Hippocampal formation (tissue), 2 donors: Measurements from ENCODE around the gene NLRP7.
"Not testable (repeated sequence)": the region's sequence is repeated elsewhere in the genome, so short reads cannot be mapped to it uniquely, and the experiment has no call there.

Experiments
- DNase-seq, 2 donors: peaks; one replicate each; lab custom pipeline; 2025; lab: John Stamatoyannopoulos, UW

The NLRP7 gene

DNA sequence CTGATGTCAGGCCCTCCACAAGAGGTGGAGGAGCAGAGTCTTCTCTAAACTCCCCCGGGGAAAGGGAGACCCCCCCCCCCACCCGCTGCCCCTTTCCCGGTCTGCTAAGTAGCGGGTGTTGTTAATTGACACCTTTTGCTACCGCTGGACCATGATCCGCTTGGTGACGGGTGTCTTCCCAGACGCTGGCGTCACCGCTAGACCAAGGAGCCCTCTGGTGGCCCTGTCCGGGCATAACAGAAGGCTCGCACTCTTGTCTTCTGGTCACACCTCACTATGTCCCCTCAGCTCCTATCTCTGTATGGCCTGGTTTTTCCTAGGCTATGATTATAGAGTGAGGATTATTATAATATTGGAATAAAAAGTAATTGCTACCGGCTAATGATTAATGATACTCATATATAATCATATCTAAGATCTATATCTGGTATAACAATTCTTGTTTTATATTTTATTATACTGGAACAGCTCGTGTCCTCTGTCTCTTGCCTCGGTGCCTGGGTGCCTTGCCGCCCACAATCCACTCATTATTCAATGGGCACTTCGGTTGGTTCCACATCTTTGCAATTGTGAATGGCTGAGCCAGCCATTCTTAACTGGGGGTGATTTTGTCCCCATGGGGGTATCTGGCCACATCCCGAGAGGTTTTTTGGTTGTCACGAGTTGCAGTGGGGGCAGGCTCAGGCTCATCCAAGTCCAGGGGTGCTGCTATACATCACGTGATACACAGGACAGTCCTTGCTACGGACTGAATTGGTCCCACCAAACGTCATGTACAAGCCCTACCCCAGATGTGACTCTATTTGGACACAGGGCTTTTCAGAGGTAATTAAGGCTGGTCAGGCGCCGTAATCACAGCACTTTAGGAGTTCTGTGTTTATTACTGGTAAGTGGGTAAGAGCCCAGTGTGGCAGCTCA, 27.4 kb downstream of the NLRP7 start:
- DNase-seq, result not testable (repeated sequence)

DNA sequence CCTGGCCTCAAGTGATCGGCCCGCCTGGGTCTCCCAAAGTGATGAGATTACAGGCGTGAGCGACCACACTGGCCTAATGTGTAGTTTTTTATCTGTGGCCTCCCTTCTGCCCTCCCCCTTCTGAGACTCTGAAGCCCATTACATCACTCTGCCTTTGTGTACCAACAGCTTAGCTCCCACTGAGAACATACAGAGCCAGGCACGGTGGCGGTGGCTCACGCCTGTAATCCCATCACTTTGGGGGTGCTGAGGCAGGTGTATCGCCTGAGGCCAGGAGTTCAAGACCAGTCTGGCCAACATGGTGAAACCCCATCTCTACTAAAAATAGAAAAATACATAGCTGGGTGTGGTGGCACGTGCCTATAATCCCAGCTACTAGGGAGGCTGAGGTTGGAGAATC, 28.8 kb downstream of the NLRP7 start:
- DNase-seq, result no peak

DNA sequence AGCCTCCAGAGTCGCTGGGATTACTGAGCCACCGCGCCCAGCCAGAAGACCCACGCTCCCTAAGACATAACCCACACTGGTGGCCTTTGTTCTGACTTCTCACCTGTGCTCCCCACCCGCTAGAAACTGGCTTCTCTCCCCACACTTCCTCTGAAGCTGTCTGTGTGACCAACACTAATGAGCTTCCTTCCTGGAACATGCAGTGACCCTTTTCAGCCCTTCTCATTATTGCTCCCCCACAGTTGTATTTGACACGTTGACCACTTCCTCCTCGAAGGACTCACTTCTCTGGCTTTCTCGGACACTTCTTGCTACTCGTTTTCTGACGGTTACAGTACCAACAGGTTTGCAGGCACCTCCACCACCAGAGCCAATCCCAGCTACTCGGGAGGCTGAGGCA, 30.5 kb downstream of the NLRP7 start:
- DNase-seq, result no peak

DNA sequence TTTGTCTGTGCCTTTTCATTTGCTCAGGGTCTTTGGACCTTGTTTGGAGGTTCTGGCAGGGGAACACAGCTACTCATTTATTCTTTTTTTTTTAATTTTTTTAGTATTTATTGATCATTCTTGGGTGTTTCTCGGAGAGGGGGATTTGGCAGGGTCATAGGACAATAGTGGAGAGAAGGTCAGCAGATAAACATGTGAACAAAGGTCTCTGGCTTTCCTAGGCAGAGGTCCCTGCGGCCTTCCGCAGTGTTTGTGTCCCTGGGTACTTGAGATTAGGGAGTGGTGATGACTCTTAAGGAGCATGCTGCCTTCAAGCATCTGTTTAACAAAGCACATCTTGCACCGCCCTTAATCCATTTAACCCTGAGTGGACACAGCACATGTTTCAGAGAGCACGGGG, 39.4 kb downstream of the NLRP7 start:
- not testable (repeated sequence) for DNase-seq

DNA sequence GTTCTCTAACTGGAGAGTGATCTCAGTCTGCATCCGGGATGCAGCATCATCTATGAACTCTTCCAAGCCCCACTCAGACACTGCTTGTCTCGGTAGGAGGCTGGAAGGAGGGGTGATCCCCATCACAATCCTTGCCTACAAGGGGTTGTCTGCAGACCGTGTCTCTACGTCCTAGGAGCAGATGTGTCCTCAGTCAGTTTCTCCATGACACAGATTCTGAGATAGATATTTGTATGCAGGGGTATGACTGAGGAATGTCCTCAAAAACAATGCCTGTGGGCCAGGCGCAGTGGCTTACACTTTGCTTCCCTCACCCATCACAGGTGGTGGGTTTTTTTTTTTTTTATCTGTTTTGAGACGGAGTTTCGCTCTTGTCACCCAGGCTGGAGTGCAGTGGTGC, 40.5 kb downstream of the NLRP7 start:
- no peak for DNase-seq

DNA sequence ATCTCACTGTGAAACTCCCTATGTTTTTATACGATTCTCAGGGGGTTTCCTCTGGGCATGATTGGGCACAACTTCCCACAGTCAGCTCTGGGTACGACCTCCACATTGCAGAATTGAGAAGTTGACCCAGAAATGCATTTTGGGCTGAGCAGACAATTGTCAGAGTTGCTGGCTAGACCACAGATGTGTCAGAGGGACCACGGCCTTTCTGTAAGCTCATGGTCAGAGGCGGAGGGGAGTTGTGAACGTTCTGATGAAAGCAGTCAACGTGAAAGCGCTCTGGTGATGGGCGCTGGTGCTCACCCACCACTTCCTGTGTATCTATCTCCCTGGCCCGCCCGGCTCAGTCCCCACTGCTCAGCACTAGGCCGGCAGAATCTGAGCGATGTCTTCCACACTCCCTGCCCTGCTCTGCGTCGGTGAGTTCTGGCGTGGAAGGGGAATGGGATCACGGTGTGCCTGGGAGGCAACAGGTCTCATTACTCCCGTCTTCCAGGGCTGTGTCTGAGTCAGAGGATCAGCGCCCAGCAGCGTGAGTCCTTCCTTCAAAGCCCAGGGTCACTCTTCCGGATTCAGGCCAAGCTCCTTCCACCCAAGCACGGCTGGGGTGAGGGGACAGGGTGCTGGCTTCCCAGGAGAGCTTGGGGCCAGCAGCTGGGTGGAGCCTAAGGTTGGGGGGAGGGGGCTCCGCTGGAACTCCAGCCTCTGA, 41.4 kb downstream of the NLRP7 start, which contains the start of gene NCR1:
NCR1 (plus strand) TSS at position 346 of the 709 bp plus-strand sequence; CDS start at position 386, 40 bp downstream.
- DNase-seq, result no peak

DNA sequence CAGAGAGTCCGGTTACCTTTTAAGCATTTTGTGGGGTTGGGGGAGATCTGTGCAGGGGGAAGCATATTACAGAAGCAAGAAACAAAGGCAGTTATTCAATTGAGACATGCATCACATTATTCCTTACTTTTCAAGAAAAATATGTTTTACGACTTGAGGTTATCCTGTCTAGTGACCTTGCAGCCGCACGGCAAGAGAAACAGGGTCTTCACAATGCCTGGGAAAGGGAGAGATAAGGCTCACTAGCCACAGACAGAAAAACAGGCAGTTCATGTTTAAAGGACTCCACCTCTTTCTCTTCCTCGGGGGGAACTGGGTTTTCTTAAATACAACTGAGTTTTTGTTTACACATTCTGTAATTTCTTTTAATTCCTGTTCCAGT, 41.9 kb downstream of the NLRP7 start:
- DNase-seq, result no peak

DNA sequence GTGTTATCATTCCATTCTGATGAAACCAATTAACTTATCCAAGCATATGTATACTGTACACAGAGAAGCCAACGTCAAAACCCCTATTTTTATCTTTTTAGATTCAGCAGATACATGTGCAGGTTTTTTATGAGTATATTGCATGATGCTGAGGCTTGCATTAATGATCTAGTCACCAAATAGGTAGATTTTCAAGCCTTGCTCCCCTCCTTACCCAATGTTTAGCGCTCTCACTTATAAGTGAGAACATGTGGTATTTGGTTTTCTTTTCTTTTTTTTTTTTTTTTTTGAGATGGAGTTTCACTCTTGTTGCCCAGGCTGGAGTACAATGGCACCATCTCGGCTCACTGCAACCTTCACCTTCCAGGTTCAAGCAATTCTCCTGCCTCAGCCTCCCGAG, 43.1 kb downstream of the NLRP7 start:
- DNase-seq, result not testable (repeated sequence)

DNA sequence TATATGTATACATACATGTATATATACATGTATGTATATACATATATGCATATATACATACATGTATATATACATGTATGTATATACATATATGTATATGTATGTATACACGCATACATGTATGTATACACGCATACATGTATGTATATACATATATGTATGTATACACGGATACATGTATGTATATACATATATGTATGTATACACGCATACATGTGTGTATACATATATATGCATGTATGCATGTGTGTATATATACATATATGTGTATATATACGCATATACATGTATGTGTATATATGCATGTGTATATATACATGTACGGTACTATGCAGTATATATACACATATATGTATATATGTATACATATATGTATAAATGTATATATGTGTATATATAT, 44.0 kb downstream of the NLRP7 start:
- no peak for DNase-seq

DNA sequence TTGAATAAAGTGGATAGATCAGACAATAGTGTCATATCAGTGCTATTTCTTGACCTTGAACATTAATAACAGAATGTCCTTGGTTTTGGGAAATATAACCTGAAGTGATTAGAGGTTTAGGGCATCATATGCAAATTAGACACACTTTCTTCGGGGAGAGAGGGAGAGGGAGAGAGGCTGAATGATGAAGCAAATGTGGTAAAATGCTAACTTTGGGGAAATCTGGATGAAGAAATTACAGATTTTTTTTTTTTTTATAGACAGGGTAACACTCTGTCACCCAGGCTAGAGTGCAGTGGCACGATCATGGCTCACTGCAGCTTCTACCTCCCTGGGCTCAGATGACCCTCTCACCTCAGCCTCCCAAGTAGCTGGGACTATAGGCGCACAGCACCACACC, 45.3 kb downstream of the NLRP7 start:
- no peak for DNase-seq

DNA sequence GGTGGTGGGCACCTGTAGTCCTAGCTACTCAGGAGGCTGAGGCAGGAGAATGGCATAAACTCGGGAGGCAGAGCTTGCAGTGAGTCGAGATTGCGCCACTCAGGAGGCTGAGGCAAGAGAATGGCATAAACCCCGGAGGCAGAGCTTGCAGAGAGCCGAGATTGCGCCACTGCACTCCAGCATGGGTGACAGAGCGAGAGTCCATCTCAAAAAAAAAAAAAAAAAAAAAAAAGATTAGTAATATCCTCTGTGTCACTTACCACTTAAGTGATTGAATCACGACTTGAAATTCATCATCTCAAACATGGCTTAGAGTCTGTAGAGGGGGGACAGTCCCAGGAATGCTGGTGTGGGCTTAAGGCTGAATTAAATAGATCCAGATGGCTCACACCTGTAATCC, 46.2 kb downstream of the NLRP7 start:
- not testable (repeated sequence) for DNase-seq

DNA sequence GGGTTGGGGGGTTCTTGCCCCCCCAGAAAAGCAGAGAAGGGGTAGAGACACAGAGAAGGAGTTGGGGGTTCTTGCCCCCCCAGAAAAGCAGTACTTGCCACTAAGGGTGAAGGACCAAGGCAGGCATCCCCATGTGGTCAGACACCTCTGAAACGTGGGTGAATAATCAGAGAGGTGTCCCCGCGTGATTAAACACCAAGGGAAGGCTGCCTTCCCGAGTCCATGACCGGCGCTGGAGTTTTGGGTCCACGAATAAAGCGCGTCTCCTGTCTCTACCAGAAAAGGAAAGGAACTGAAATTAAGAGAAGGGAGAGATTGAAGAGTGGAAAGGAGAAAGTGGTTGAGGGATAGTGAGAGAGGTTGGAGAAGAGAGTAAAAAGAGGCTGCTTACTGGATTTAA, 47.7 kb downstream of the NLRP7 start:
- DNase-seq, result not testable (repeated sequence)

DNA sequence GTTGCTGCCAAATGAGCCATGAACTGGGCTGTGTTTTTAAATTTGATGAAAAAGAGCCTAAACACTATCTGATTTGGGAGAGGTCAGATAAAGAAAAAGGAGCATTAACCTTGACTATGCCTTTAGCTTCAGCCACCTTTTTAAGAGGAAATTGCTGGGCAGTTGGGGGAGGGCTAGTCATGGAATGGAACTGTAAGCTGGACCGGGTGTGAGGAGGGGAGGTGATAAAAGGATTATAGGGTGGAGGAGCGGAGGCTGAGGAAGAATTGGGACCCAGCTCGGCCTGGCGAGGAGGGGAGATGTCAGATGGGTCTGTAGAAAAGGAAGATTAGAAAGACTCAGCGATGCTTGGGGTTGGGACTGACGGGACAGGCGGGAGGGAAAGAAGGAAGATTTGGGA, 48.6 kb downstream of the NLRP7 start:
- not testable (repeated sequence) for DNase-seq

DNA sequence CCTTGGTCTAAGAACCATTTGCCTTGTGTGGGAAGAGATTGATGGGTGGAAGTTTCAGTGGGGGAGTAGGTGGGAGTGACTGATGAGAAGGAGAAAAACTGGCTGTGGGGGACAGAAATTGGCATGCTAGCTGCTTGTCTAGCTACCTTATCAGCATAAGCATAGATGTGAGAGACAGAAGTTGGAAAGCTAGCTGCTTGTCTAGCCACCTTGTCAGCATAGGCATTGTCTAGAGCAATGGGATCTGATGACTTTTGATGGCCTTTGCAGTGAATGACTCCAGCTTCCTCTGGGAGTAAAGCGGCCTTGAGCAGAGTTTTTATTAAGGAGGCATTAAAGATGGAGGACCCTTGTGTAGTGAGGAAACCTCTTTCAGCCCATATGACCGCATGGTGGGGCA, 51.3 kb downstream of the NLRP7 start:
- no peak for DNase-seq

DNA sequence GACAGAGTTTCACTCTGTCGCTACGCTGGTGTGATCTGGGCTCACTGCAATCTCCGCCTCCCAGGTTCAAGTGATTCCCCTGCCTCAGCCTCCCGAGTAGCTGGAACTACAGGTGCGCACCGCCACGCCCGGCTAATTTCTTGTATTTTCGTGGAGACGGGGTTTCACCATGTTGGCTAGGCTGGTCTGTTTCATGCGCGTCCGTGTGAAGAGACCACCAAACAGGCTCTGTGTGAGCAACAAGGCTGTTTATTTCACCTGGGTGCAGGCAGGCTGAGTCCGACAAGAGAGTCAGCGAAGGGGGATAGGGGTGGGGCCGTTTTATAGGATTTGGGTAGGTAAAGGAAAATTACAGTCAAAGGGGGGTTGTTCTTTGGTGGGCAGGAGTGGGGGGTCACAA, 53.2 kb downstream of the NLRP7 start:
- DNase-seq, result not testable (repeated sequence)

DNA sequence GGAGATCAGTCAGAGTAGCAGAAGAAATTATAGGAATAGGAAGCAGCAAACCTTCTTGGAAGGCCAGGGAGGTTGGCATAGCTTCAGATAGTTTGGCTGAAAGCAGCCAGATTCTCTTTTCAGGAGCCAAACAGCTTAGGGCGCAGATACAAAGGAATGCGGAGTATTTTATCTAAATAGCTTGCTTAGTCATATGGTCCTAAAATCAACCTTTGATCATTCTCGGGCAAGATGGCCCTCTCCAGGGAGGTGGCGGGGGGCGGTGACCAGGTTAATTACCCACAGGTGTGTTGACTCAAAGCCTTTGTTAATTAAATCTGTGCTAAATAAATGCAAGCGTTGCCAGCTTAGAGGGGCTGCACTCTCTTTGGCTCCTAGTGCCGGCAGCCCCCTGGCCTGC, 53.9 kb downstream of the NLRP7 start:
- no peak for DNase-seq

DNA sequence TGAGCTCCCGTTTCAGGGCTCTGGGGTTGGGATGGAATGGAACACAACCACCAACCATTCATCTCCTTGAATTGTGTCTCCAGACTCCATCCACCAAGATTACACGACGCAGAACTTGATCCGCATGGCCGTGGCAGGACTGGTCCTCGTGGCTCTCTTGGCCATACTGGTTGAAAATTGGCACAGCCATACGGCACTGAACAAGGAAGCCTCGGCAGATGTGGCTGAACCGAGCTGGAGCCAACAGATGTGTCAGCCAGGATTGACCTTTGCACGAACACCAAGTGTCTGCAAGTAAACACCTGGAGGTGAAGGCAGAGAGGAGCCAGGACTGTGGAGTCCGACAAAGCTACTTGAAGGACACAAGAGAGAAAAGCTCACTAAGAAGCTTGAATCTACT, 57.8 kb downstream of the NLRP7 start:
- no peak for DNase-seq

DNA sequence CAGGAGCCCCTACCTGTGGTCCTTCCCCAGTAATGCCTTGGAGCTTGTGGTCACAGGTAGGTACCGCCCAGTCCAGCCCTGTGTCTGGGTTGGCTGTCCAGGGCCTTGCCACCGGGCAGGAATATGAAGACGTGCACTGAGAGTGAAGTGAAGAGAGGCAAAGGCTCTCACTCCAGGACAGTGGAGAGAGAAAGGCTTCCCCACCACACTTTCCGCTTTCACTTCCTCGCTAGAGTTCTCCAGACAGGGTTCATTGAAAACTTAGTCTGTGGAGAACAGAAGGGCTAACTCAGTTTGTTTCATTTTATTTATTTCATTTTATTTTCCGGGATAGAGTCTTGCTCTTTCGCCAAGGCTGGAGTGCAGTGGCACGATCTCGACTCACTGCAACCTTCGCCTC, 59.1 kb downstream of the NLRP7 start:
- no peak for DNase-seq

DNA sequence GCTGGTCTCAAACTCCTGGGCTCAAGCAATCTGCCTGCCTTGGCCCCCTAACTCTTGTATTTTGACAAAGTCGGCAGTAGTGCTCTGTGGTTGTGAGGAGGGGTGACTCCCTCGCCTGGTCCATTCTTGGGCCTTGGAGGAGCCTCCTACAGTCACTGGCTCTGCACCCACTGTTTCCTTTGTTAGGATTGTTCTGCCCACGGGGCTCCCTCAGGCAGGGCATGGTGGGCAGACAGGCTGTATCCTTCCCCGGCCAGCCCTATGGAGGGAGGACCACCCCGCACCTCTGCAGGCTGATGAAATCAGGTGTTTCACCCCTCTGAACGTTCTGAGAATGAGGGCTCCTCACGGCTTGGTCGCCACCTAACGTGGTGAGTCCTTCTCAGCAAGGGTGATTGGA, 64.1 kb downstream of the NLRP7 start:
- no peak for DNase-seq

DNA sequence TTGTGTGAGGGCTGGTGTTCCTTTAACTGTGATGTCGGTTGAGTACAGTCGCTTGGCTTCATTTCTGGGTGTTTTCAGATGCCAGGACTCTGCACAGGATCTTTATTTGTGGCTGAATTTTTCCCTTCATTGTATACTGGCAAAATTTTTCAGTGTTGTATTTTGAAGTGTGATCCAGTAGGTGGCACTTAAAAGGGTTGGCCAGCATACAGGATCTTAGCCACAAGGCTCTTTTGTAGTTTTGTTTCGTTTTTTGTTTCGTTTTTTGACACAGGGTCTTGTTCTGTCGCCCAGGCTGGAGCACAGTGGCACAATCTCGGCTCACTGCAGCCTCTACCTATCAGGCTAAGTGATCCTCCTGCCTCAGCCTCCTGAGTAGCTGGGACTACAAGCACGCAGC, 64.6 kb downstream of the NLRP7 start:
- DNase-seq, result no peak

DNA sequence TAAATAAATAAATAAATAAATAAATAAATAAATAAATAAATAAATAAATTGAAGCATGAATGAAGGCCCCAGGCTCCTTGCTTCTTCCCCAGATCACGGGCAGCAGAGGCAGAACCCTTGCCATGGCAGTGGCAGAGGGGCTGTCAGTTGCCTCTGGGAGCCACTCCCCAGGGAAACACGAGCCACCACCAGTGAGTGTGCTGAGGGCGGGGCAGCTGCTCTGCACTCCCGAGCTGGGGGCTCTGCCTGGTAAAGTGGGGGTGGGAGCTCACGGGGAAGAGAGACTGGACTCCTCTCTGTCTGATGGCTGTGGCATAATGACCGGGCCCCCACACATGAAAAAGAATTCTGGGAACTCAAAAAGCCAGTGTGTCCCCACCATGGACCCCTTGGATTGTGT, 65.4 kb downstream of the NLRP7 start:
- DNase-seq, result no peak

DNA sequence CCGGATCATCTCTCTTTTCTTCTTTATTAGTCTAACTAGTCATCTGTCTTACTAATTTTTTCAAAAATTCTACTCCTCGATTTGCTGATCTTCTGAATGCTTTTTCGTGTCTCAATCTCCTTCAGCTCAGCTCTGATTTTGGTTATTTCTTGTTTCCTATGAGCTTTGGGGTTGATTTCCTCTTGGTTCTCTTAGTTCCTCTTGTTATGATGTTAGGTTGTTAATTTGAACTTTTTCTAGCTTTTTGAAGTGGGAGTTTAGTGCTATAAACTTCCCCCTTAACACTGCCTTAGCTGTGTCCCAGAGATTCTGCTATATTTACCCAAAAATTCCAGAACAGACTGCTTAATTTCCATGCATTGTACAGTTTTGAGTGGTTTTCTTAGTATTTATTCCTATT, 69.9 kb downstream of the NLRP7 start:
- DNase-seq, result no peak

DNA sequence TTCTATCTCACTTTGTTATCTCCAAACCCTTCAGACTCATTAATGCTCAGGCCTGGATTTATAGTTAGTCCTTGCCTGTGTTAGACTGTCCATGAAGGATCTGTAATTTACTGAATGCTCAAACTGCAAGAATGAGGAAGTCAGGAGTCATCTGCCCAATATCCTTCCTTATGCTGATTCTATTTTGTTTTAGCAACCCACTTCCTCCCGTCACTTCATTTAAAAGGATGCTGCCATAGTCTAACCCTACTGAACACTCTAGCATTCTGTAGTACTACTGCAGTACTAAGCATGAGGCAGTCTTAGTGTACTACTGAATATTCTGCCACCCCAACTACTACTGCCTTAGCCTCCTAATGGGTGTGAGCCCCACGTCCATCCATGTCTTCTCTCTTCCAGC, 71.8 kb downstream of the NLRP7 start:
- no peak for DNase-seq
